GM19035 (cell line): ENCODE data around the gene FAM117A.
"Not testable (repeated sequence)": the region's sequence is repeated elsewhere in the genome, so short reads cannot be mapped to it uniquely, and the experiment has no call there.

Source experiments
- ATAC-seq: cut with Tn5 transposase; IDR thresholded peaks from one replicate; pipeline ENCODE4 v1.9.1; 2021; ENCODE audit not compliant: unreplicated experiment

Gene FAM117A

DNA sequence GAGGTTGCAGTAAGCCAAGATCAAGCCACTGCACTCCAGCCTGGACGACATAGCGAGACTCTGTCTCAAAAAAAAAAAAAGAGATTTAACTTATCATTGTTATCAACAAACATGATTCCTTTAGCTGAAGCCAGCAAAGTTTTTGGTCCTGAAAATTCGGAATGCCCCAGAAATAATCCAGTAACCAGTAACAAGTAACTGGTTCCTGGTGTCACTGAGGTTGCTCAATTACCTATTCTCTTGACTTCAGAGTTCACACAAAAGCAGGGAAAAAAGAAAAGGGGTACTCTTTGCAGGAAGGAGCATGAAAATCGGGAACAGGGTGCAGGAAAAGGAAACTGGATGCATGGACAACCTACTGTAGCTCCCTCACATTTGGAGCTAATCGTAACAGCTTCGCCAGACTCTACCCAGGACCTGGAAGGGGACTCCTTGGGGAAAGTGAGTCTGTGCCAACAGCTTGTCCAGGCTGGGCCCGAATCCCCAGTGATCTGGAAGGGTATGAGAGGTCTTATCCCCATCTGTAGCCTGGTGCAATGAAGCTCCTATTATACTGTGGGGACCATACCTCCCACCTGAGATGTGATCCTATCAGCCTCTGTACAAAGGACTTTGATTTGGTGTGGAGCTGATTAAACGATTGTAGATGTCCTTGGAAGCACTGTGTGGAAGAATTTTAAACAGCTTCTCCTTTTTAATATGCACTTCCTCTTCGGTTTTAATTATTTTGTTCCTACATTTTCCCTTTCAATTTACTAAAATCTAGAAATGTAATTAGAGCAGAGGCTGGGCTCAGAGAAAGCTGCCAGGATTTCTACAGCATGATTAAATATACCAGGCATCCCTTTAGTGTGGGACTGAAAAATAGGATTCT lies 82.6 kb downstream of the FAM117A start:
- no peak for ATAC-seq

DNA sequence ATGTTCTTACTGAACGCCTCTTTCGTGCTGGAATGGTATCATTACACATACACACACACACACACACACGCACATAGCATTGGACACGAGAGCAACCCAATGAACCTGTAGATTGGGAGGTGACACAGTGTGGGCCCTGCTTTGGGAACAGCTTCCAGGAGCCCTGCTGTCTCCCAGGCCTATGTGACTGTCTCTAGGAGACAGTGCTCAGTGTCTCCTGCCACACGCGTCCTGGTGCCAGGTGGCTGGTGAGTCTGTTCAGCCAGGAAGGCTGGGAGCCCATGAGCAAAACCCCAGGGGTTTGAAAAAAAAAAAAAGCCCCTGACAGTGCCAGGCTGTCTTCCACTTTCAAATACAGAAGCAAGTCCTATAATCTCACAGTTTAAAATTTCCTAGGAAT lies 83.6 kb downstream of the FAM117A start:
- no peak for ATAC-seq

DNA sequence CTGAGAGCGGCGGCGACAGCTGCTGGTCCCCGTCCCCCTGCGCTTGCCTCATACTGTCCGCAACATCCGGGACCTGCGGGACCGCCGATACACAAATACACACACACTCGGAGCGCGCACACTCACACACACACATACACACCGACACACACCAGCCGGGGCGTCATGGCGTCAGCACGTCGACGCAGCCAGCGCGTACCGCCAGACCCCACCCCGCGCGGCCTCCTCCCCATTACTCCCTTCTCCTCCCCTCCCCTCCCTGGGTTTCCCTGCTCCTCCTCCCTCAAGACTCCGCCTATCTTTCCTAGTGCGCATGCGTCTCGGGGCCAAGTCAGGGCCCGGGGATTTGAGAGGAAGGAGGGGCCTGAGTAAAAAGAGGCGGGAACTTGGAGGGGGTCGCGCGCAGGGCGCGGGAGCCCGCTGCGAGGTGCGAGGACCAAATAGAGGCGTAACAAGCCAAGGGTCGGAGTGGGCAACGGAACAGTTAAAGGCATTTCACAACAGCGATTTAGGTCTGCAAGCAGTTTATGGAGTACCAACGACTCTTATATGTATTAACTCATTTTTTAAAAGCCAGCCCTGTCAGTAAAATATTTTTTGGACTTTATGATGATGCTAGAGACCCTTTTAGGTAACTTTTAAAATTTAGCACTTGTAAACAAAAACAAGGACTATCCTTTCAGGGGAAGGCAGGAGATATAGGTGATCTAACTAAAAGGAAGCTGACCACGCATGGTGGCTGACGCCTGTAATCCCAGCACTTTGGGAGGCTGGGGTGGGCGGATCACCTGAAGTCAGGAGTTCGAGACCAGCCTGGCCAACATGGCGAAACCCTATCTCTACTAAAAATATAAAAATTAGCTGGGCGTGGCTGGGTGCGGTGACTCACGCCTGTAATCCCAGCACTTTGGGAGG lies 85.7 kb downstream of the FAM117A start, which contains the start of gene SPOP:
TSS of gene SPOP (minus strand) at position 165 of the 915 bp plus-strand sequence. CDS start 55,287 bp downstream, outside the sequence.
- peak; percentile 83 for ATAC-seq

DNA sequence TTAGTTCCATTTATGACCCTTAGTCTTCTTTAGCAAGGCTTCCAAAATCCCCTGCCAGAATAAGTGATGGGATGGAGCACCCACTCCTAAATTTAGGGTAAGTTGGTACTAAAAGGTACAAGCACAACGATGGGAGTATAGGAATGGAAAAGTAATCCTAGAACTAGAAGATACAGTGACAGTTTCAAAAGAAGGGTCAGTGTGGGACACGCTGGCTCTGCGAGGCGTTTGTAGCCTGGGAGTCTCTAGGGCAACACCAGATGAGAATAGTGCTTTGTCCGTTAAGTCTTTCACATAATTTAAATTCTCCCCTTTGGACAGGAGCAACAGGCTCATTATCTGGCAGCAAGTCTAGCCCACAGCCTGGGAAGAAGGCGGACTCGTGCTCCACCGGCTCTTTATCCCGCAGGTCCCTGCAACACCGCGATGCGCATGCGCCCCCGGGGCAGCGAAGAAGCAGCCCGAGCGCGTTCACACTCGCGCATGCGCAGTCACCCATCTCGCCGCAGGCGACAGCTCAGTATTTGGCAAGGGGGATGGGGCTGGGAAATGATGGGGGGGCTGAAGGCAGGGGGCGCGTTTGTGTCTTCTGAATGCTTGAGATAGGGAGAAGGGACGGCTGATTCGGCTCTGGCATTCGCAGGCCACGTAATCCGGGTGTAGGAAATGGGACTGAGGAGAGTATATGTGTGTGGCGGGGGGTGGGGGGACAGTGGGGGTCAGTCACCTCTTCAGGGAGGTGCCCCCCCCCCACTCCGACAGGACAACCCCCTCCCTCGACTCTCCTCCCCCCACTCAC lies 86.6 kb downstream of the FAM117A start:
- peak; percentile 53 for ATAC-seq

DNA sequence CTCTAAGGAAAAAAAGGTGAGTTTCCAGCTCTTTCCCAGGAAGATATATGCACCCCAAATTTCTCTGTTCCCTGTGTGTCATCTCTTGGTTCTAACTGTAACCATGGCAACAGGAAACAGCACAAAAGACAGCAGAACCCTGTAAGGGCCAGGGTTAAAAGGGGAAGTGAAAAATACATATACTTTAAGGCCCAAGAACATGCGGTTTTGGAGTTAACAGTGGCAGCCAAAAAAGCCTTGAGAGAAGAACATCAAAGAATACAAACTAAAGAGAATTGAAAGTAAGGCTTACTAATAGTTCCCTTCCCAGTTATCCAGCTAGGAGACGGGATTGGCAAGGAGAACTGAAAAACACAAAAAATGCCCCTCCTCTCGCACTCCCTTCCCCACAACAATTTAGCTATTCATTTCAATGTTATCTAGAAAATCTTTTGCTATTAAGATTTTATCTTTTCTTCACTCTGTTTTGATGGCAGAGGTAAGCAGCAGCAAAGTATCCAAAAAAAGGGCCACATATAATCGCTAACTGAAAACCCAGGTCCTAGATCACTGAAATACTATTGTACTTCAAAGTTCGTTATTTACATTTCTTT lies 87.6 kb downstream of the FAM117A start:
- peak; percentile 53 for ATAC-seq

DNA sequence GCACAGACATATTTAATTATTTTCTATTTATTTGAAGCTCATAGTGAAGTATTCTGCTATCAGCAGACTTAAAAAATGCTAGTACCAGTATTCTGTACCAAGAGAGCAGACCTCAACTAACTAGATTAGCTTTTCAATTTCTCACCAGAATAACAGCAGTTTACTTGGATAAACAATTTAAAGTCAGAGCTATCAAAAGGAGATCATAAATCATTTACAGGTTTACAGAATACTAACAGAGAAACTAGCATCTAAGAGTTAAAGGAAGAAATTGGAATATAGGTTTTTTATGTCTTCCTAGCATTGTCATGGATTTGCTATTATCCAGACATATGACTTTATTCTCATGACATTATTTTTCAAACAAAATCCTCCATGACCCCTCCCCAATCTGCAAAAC lies 89.4 kb downstream of the FAM117A start:
- ATAC-seq, result no peak

DNA sequence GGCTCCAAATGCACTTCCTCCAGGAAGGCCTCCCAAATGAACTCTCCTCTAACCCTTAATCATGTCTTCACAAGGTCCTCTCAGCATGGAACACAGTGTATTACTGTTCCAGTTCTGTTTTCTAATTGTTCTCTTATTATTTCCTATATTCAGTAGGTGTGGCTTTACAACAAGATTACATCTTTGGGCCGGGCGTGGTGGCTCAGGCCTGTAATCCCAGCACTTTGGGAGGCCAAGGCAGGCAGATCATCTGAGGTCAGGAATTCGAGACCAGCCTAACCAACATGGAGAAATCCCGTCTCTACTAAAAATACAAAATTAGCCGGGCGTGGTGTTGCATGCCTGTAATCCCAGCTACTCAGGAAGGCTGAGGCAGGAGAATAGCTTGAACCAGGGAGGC lies 90.3 kb downstream of the FAM117A start:
- ATAC-seq, result not testable (repeated sequence)

DNA sequence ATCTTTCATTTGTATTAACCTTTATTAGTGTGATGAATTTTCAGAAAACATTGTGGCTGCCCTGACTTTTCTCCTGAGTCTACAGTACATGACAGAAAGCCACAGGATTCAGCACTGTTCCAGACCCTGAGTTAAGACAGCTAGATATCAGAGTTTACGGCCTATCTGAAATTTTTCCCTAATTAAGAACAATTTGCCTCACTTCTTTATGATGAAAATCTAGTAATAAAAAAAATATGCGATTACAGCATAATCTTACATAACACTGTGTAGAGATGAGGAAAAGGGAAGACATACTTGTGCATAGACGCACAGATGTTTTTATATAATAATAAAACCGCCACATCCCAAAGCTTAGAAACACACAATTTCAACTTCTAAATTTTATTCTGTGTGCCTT lies 93.3 kb downstream of the FAM117A start:
- ATAC-seq, result no peak

DNA sequence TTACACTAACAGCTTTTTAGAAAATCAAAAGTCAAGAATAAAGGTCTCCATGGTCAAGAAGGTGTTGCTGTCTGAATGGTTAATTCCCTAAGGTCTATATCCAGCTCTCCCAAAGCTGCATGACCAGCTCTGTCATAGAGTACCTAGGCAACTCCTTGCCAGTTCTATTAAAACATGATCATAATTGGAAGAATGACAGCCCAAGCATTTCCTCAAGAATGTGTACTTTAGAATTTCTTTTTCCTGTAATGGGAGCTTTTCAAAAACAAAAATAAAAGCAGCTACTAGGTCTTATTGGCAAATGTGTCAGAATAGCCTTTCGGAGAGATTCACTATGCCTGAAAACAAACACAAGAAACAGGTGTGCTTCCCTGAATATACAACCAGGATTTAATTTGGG lies 93.9 kb downstream of the FAM117A start:
- no peak for ATAC-seq

DNA sequence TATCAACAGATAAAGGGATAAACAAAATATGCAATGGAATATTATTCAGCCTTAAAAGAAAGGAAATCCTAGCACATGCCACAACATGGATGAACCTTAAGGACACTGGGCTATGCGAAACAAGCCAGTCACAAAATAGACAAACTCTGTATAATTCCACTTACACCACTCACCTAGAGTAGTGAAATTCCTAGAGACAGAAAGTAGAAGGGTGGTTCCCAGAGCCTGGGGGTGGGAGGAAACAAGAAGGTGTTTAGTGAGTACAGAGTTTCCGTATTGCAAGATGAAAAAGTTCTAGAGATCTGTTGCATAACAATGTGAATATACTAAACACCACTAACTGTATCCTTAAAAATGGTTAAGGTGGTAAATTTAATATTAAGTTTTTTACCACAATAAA lies 96.1 kb downstream of the FAM117A start:
- ATAC-seq, result no peak

DNA sequence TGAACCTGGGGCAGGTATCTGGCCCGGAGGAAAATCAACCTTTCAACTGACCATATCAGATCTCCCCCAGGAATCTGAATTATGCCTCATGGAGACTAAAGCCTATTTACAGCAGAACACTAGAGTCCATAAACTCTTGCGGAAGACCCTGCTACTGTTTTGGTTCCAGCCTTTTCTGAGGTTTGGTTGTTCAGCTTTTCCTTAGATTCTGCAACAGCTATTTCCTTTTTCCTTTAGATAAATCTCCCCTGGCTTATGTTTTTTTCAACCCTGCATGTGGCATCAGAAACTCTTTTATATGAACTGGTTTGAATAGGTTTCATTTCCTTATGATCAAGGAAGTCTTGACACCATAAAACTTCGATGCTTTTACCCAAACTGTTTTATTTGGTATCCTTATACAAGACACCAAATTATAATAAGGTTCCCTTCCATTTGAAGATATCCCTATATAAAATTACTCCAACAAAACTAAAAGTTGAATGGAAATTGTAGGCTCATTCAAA lies 99.2 kb downstream of the FAM117A start:
- ATAC-seq, result no peak
